Cardiac fibroblast (primary cell): ENCODE data around the gene P3H4.

Experiments used
- DNase-seq, 2 donors: peaks; one replicate each; pipeline versions ENCODE4 v3.0.0 to v3.0.0-alpha.2; 2010; ENCODE audit warnings: low read depth in 2 of 2
- H3K4me3 ChIP-seq, 2 donors: replicated peaks in 1 of 2; 1 replicate in 1 of 2; 2 replicates in 1 of 2; pipeline ENCODE4 v1.5.1; 2011; ENCODE audit warnings: low read depth in 2 of 2, low read length in 2 of 2, mild to moderate bottlenecking in 2 of 2, moderate library complexity in 1 of 2
- TF ChIP-seq, protein P1 (sequence below): IDR thresholded peaks from one replicate; pipeline ENCODE4 v1.5.1; 2011; ENCODE audit warnings: low read depth, mild to moderate bottlenecking, low read length, inconsistent platforms

The P3H4 gene

DNA sequence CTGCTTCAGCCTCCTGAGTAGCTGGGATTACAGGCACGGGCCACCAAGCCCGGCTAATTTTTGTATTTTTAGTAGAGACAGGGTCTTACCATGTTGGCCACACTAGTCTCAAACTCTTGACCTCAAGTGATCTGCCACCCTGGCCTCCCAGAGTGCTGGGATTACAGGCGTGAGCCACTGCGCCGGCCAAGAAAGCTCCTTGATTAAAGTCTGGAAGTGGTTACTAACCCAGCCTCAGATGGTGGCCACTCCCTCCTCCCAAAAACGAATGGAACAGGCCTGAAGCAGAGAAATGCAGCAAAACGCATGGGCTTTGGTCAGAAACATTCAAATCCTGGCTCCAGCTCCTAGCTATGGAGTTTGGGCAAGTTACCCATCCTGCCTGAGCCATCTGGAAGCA is 12.3 kb upstream of the P3H4 start:
- DNase-seq: no peak
- TF ChIP-seq, protein P1, sequence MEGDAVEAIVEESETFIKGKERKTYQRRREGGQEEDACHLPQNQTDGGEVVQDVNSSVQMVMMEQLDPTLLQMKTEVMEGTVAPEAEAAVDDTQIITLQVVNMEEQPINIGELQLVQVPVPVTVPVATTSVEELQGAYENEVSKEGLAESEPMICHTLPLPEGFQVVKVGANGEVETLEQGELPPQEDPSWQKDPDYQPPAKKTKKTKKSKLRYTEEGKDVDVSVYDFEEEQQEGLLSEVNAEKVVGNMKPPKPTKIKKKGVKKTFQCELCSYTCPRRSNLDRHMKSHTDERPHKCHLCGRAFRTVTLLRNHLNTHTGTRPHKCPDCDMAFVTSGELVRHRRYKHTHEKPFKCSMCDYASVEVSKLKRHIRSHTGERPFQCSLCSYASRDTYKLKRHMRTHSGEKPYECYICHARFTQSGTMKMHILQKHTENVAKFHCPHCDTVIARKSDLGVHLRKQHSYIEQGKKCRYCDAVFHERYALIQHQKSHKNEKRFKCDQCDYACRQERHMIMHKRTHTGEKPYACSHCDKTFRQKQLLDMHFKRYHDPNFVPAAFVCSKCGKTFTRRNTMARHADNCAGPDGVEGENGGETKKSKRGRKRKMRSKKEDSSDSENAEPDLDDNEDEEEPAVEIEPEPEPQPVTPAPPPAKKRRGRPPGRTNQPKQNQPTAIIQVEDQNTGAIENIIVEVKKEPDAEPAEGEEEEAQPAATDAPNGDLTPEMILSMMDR: no peak
- H3K4me3 ChIP-seq: no peak overlapping the region

DNA sequence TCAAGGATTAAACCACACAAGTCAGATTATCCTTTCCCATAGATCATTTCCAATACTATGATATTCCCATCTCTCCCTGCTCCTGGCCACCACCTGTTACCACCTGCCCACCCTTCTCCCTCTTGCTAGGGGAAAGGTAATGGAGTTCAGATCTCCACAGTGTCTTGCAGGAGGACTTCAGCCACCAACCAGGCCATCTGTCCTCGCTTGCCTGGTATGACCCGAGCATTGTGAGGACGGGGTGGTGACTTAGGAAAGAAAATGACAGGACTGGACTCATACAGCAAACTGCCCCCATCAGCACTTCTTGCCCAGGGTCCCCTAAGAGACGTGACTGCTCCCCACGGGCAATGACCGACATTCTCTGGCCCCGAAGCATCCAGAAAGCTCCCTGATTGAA is 11.8 kb upstream of the P3H4 start:
- no peak for DNase-seq
- H3K4me3 ChIP-seq: no peak overlapping the region
- TF ChIP-seq, protein P1: no peak

DNA sequence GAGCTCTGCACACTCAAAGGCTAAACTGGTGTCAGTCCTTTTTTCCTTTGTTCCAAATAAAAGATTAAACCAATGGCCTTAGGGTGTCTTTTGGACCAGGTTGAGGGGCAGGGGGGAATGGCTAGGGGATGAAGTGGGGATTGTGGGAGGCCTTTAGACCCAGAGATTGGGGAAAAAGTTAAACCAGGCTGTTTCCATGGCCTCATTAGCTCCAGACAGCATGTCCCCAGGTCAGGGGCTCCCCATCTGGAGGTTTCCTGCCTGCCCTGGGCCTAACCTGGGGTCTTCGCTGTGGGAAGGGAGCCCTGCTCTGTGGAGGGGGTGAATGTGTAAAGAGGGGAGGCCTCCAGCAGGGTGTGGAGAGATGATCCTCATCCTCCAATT is 11.4 kb upstream of the P3H4 start:
- TF ChIP-seq, protein P1: no peak
- no peak for DNase-seq
- no peak overlapping the region for H3K4me3 ChIP-seq

DNA sequence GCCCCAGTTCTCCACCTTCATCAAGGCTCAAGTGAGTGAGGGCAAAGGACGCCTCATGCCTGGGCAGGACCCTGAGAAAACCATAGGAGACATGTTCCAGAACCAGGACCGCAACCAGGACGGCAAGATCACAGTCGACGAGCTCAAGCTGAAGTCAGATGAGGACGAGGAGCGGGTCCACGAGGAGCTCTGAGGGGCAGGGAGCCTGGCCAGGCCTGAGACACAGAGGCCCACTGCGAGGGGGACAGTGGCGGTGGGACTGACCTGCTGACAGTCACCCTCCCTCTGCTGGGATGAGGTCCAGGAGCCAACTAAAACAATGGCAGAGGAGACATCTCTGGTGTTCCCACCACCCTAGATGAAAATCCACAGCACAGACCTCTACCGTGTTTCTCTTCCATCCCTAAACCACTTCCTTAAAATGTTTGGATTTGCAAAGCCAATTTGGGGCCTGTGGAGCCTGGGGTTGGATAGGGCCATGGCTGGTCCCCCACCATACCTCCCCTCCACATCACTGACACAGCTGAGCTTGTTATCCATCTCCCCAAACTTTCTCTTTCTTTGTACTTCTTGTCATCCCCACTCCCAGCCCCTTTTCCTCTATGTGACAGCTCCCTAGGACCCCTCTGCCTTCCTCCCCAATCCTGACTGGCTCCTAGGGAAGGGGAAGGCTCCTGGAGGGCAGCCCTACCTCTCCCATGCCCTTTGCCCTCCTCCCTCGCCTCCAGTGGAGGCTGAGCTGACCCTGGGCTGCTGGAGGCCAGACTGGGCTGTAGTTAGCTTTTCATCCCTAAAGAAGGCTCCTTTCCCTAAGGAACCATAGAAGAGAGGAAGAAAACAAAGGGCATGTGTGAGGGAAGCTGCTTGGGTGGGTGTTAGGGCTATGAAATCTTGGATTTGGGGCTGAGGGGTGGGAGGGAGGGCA is 10.7 kb upstream of the P3H4 start:
- TF ChIP-seq, protein P1: no peak
- no peak overlapping the region for H3K4me3 ChIP-seq
- no peak for DNase-seq

DNA sequence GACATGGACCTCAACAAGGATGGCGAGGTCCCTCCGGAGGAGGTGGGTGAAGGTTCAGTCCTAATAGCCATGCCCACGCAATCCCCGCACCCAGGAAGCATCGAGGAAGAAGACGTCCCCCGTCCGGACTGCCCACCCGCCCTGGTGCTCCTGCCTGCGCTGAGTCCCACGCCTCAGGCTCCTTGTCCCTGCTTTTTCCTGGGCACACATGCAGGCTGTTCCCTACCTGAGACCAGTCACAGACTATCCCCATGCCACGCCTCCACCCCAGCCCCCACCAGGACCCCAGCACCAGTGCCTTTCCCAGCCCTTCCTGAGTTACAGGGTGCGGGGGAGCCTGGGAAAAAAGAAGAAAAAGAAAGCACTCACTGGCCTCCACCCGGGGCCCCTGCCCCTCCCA is 10.0 kb upstream of the P3H4 start:
- no peak for DNase-seq
- H3K4me3 ChIP-seq: no peak overlapping the region
- TF ChIP-seq, protein P1: no peak

DNA sequence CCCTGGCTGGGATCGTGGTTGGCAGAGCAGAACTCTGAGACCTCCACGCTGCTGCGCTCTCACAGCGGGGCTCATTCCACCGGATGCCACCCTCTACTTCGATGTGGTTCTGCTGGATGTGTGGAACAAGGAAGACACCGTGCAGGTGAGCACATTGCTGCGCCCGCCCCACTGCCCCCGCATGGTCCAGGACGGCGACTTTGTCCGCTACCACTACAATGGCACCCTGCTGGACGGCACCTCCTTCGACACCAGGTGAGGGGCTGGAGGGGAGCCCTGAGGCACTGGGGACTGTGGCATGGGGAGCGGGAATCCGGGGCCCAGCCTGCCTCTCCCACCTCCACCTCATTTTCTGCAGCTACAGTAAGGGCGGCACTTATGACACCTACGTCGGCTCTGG is 6.3 kb upstream of the P3H4 start:
- TF ChIP-seq, protein P1: no peak
- no peak overlapping the region for H3K4me3 ChIP-seq
- no peak for DNase-seq
